ENCODE data around the gene FERMT2. TPM values are rescaled to one million over a fixed set of nuclear protein-coding genes. Genes with fewer than 3 reads are reported as not detected.

The FERMT2 gene, protein sequence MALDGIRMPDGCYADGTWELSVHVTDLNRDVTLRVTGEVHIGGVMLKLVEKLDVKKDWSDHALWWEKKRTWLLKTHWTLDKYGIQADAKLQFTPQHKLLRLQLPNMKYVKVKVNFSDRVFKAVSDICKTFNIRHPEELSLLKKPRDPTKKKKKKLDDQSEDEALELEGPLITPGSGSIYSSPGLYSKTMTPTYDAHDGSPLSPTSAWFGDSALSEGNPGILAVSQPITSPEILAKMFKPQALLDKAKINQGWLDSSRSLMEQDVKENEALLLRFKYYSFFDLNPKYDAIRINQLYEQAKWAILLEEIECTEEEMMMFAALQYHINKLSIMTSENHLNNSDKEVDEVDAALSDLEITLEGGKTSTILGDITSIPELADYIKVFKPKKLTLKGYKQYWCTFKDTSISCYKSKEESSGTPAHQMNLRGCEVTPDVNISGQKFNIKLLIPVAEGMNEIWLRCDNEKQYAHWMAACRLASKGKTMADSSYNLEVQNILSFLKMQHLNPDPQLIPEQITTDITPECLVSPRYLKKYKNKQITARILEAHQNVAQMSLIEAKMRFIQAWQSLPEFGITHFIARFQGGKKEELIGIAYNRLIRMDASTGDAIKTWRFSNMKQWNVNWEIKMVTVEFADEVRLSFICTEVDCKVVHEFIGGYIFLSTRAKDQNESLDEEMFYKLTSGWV
- total RNA-seq (2022; extraction: Qiagen RNA extraction; ENCODE audit: low read depth) = 24.6 to 44.4 TPM (median 38.4 TPM) in 5 replicates

DNA sequence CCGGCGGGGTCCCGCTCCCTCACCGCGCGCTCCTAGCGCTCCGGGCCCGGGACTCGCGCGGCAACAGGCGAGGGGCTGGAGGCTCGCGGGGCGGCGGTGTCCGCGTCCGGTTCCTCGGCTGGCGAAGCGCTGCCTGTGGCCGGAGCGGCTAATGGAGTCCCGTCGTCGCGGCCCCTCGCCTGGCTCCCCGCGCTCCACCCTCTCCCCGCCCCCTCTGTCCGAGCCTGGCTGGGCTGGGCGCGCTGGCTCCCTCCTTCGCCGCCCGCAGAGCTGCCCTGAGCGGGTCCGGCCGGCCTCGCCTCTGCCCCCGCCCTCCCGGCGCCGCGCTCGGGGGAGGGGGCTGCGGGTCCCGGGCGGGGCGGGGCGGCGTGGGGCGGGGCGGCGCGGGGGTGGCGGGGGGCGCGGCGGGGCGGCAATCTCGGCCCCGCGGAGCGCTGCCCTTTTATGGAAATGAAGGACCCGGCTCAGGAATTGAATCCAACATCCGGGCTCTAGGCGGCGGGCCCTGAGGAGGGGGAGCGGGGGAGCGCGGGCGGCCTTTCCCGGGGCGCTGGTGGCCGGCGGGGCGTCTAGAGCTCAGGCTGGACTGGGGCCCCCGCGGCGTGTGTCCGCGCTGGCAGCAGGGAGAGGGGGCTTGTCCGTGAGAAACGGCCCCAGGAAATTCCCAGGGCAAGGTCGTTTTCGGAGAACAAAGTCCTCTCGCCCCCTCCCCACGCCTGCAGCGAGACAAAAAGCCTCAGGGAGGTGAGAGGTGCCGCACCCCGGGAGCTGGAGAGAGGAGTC, at the start of gene FERMT2:
TSS of gene FERMT2 (minus strand) at position 153 of the 783 bp plus-strand sequence. CDS start 482 bp downstream, outside the sequence.

Other genes with a start within 250 kb of the FERMT2 start
- 76.5 to 110 TPM (median 87.1 TPM) in 5 replicates for gene PSMC6, start 243.8 kb downstream of the FERMT2 start, total RNA-seq (2022; extraction: Qiagen RNA extraction; ENCODE audit: low read depth)
- gene STYX, start 220.9 kb downstream of the FERMT2 start, total RNA-seq (2022; extraction: Qiagen RNA extraction; ENCODE audit: low read depth) = 2.4 to 6.1 TPM (median 5.1 TPM) in 5 replicates
- gene GNPNAT1, start 159.4 kb downstream of the FERMT2 start, total RNA-seq (2022; extraction: Qiagen RNA extraction; ENCODE audit: low read depth) = 26.1 to 48.2 TPM (median 45.3 TPM) in 5 replicates
- gene DDHD1, start 202.3 kb upstream of the FERMT2 start, total RNA-seq (2022; extraction: Qiagen RNA extraction; ENCODE audit: low read depth) = 4.0 to 7.8 TPM (median 6.9 TPM) in 5 replicates

All from A549 treated with RU486 at 1 μM for 4 hours (cell line).